H9 (cell line): ENCODE data around the gene IL10RA. TPM values are rescaled to one million over a fixed set of nuclear protein-coding genes. Genes with fewer than 3 reads are reported as not detected.

Source experiments
- DNase-seq: peaks from one replicate; pipeline ENCODE4 v3.0.0-alpha.2; 2017
- H2AFZ ChIP-seq: one replicate; pipeline ENCODE4 v1.6.1; 2013; ENCODE audit warnings: mild to moderate bottlenecking, low read length, control low read depth, moderate library complexity
- H2AK5ac ChIP-seq: 2 replicates; pipeline ENCODE4 v1.6.1; 2013; ENCODE audit warnings: low read length, control low read depth, mixed read lengths; ENCODE audit not compliant: insufficient read length
- H2BK120ac ChIP-seq: one replicate; pipeline ENCODE4 v1.6.1; 2013; ENCODE audit warnings: low read depth, mild to moderate bottlenecking, low read length, control low read depth, inconsistent platforms; ENCODE audit not compliant: poor library complexity, severe bottlenecking
- H2BK12ac ChIP-seq: 2 replicates; pipeline ENCODE4 v1.6.1; 2013; ENCODE audit warnings: low read length, control low read depth, mixed read lengths, low read depth; ENCODE audit not compliant: insufficient read length
- H2BK15ac ChIP-seq: 2 replicates; pipeline ENCODE4 v1.6.1; 2013; ENCODE audit warnings: low read depth, low read length, control low read depth
- H2BK20ac ChIP-seq: one replicate; pipeline ENCODE4 v1.6.1; 2013; ENCODE audit warnings: low read depth, mild to moderate bottlenecking, low read length, control low read depth, inconsistent platforms; ENCODE audit not compliant: poor library complexity, severe bottlenecking
- H2BK5ac ChIP-seq: 2 replicates; pipeline ENCODE4 v1.6.1; 2013; ENCODE audit warnings: low read length, control low read depth, mixed read lengths; ENCODE audit not compliant: insufficient read length
- H3K14ac ChIP-seq: 2 replicates; pipeline ENCODE4 v1.6.1; 2013; ENCODE audit warnings: low read length, control low read depth; ENCODE audit not compliant: insufficient read depth
- H3K18ac ChIP-seq: 2 replicates; pipeline ENCODE4 v1.6.1; 2013; ENCODE audit warnings: low read depth, mild to moderate bottlenecking, mixed read lengths, low read length, control low read depth; ENCODE audit not compliant: insufficient read length
- H3K23ac ChIP-seq: 2 replicates; pipeline ENCODE4 v1.6.1; 2013; ENCODE audit warnings: low read length, control low read depth, mixed read lengths, low read depth; ENCODE audit not compliant: insufficient read length
- H3K23me2 ChIP-seq: 2 replicates; pipeline ENCODE4 v1.6.1; 2013; ENCODE audit warnings: low read depth, mild to moderate bottlenecking, mixed read lengths, low read length, control low read depth; ENCODE audit not compliant: insufficient read length, poor library complexity, severe bottlenecking
- H3K27ac ChIP-seq: 2 replicates; pipeline ENCODE4 v1.5.1; 2013; ENCODE audit warnings: low read length, control low read depth, mixed read lengths, low read depth; ENCODE audit not compliant: insufficient read length
- H3K27me3 ChIP-seq: 2 replicates; pipeline ENCODE4 v1.6.1; 2013; ENCODE audit warnings: low read length, control low read depth, inconsistent platforms; ENCODE audit not compliant: insufficient read depth
- H3K4ac ChIP-seq: 2 replicates; pipeline ENCODE4 v1.6.1; 2013; ENCODE audit warnings: low read depth, mild to moderate bottlenecking, control low read depth, inconsistent platforms, low read length, moderate library complexity
- H3K4me1 ChIP-seq: 2 replicates; pipeline ENCODE4 v1.6.1; 2013; ENCODE audit warnings: low read length, control low read depth, inconsistent platforms; ENCODE audit not compliant: insufficient read depth
- H3K4me2 ChIP-seq: 2 replicates; pipeline ENCODE4 v1.6.1; 2013; ENCODE audit warnings: low read length, control low read depth, mixed read lengths; ENCODE audit not compliant: insufficient read length, insufficient read depth
- H3K56ac ChIP-seq: 2 replicates; pipeline ENCODE4 v1.6.1; 2013; ENCODE audit warnings: low read depth, mild to moderate bottlenecking, mixed read lengths, low read length, control low read depth; ENCODE audit not compliant: insufficient read length
- H3K79me1 ChIP-seq: 2 replicates; pipeline ENCODE4 v1.6.1; 2013; ENCODE audit warnings: low read depth, mild to moderate bottlenecking, moderate library complexity, low read length, control low read depth, inconsistent platforms; ENCODE audit not compliant: insufficient read depth, poor library complexity, severe bottlenecking
- H3K79me2 ChIP-seq: 2 replicates; pipeline ENCODE4 v1.6.1; 2013; ENCODE audit warnings: low read length, control low read depth, inconsistent platforms; ENCODE audit not compliant: insufficient read depth
- H3K9ac ChIP-seq: 2 replicates; pipeline ENCODE4 v1.6.1; 2013; ENCODE audit warnings: low read length, control low read depth, mixed read lengths; ENCODE audit not compliant: insufficient read length; ENCODE audit errors: extremely low read depth
- H3K9me3 ChIP-seq: one replicate; pipeline ENCODE4 v1.6.1; 2013; ENCODE audit warnings: low read depth, low read length, inconsistent platforms; ENCODE audit not compliant: control insufficient read depth
- H3T11ph ChIP-seq: one replicate; pipeline ENCODE4 v1.6.1; 2013; ENCODE audit warnings: mild to moderate bottlenecking, low read length, control low read depth, inconsistent platforms
- H4K20me1 ChIP-seq: one replicate; pipeline ENCODE4 v1.6.1; 2013; ENCODE audit not compliant: control insufficient read depth, insufficient read length, insufficient read depth
- H4K5ac ChIP-seq: 2 replicates; pipeline ENCODE4 v1.6.1; 2013; ENCODE audit warnings: low read depth, mild to moderate bottlenecking, mixed read lengths, low read length, control low read depth; ENCODE audit not compliant: insufficient read length
- H4K8ac ChIP-seq: replicated peaks from 2 replicates; pipeline ENCODE4 v1.6.1; 2013; ENCODE audit warnings: low read length, control low read depth, mixed read lengths, low read depth; ENCODE audit not compliant: insufficient read length
- H4K91ac ChIP-seq: 2 replicates; pipeline ENCODE4 v1.6.1; 2013; ENCODE audit warnings: low read depth, mild to moderate bottlenecking, moderate library complexity, mixed read lengths, low read length, control low read depth; ENCODE audit not compliant: insufficient read length
- H3K27ac Mint-ChIP-seq, 3 experiments: 2 replicates in 2 of 3; 3 replicates in 1 of 3; pipeline ENCODE4 v1.8.0; 2020 to 2021; ENCODE audit warnings: mixed read lengths in 3 of 3, mild to moderate bottlenecking in 1 of 3, moderate library complexity in 1 of 3
- H3K27me3 Mint-ChIP-seq: 2 replicates; pipeline ENCODE4 v1.8.0; 2021; ENCODE audit warnings: low read depth, mild to moderate bottlenecking, moderate library complexity, mixed read lengths
- H3K36me3 Mint-ChIP-seq, 3 experiments: 2 replicates in 2 of 3; 3 replicates in 1 of 3; pipeline ENCODE4 v1.8.0; 2020 to 2021; ENCODE audit warnings: low read depth in 3 of 3, mixed read lengths in 3 of 3; ENCODE audit not compliant: insufficient read depth in 1 of 3
- H3K4me1 Mint-ChIP-seq, 2 experiments: 2 replicates each; pipeline ENCODE4 v1.8.0; 2020; ENCODE audit warnings: mixed read lengths in 2 of 2
- H3K4me3 Mint-ChIP-seq, 2 experiments: 2 replicates in 1 of 2; 3 replicates in 1 of 2; pipeline ENCODE4 v1.8.0; 2020 to 2021; ENCODE audit warnings: mild to moderate bottlenecking in 2 of 2, mixed read lengths in 2 of 2, moderate library complexity in 1 of 2
- H3K9me3 Mint-ChIP-seq, 2 experiments: 2 replicates in 1 of 2; 3 replicates in 1 of 2; pipeline ENCODE4 v1.8.0; 2020; ENCODE audit warnings: mild to moderate bottlenecking in 2 of 2, mixed read lengths in 2 of 2, moderate library complexity in 1 of 2
- WGBS: extraction: QIAGEN DNeasy Blood & Tissue Kit; methylation state at CpG from one replicate; pipeline ENCODE4 v1.1.7; 2013; ENCODE audit warnings: missing lambda C conversion rate, low lambda C conversion rate, mixed read lengths; ENCODE audit not compliant: insufficient read length; ENCODE audit errors: extremely low coverage; 5-methylcytosine and 5-hydroxymethylcytosine counted together
- total RNA-seq: library from RNA; stranded (reverse); gene quantifications from 2 replicates; pipeline ENCODE4 v1.2.1, GENCODE V29; 2021
- TF ChIP-seq, protein P1 (sequence below): fragments of 200-600 bp; sonication (generic); conservative IDR thresholded peaks from 3 replicates; pipeline ENCODE4 v1.8.0; 2021; ENCODE audit warnings: antibody characterized with exemption, mild to moderate bottlenecking

Gene IL10RA
- total RNA-seq, 1 experiment from 2014 or later, result not detected

DNA sequence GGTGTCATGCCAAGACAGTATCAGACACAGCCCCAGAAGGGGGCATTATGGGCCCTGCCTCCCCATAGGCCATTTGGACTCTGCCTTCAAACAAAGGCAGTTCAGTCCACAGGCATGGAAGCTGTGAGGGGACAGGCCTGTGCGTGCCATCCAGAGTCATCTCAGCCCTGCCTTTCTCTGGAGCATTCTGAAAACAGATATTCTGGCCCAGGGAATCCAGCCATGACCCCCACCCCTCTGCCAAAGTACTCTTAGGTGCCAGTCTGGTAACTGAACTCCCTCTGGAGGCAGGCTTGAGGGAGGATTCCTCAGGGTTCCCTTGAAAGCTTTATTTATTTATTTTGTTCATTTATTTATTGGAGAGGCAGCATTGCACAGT, 14.6 kb downstream of the IL10RA start:
- Mint-ChIP-seq H3K4me1 (peaks cover 8 to 10% of the 10 kb centered on the region in 2 experiments), H3K27me3 (peaks cover 14% of the 10 kb centered on the region), H3K36me3 (no peaks in the 10 kb centered on the region), H3K9me3 (no peaks in the 10 kb centered on the region), H3K27ac (no peak overlapping the region), H3K4me3 (no peak overlapping the region)
- Histone ChIP-seq H3K4ac (no peak overlapping the region), H3K18ac (no peak overlapping the region), H4K91ac (no peak overlapping the region), H3K9me3 (no peaks in the 10 kb centered on the region), H2AK5ac (no peak overlapping the region), H2BK12ac (no peak overlapping the region), H3K27ac (no peak overlapping the region), H3K23me2 (no peaks in the 10 kb centered on the region), H3K79me1 (no peaks in the 10 kb centered on the region), H3K9ac (no peak overlapping the region), H4K5ac (no peak overlapping the region), H3T11ph (no peak overlapping the region), H3K14ac (no peak overlapping the region), H2BK20ac (no peak overlapping the region), H3K56ac (no peak overlapping the region), H2BK15ac (no peak overlapping the region), H2BK5ac (no peak overlapping the region), H2BK120ac (no peak overlapping the region), H3K4me1 (0 out of 2 replicates have a peak, but pooled peaks cover 6% of the 10 kb centered on the region), H4K20me1 (no peaks in the 10 kb centered on the region), H3K27me3 (no peaks in the 10 kb centered on the region), H3K79me2 (no peaks in the 10 kb centered on the region), H3K4me2 (no peak overlapping the region), H2AFZ (no peak overlapping the region), H3K23ac (no peak overlapping the region), H4K8ac (no peak overlapping the region)
- TF ChIP-seq, protein P1, sequence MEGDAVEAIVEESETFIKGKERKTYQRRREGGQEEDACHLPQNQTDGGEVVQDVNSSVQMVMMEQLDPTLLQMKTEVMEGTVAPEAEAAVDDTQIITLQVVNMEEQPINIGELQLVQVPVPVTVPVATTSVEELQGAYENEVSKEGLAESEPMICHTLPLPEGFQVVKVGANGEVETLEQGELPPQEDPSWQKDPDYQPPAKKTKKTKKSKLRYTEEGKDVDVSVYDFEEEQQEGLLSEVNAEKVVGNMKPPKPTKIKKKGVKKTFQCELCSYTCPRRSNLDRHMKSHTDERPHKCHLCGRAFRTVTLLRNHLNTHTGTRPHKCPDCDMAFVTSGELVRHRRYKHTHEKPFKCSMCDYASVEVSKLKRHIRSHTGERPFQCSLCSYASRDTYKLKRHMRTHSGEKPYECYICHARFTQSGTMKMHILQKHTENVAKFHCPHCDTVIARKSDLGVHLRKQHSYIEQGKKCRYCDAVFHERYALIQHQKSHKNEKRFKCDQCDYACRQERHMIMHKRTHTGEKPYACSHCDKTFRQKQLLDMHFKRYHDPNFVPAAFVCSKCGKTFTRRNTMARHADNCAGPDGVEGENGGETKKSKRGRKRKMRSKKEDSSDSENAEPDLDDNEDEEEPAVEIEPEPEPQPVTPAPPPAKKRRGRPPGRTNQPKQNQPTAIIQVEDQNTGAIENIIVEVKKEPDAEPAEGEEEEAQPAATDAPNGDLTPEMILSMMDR, result no peak
- no CpG with 5 or more reads among the region's 1 CpG for WGBS
- no peak for DNase-seq
